ENCODE results near the gene EMILIN1. TPM values are rescaled to one million over a fixed set of nuclear protein-coding genes. Genes with fewer than 3 reads are reported as not detected.

The EMILIN1 gene
- total RNA-seq, 1 donor, result 137 TPM

DNA sequence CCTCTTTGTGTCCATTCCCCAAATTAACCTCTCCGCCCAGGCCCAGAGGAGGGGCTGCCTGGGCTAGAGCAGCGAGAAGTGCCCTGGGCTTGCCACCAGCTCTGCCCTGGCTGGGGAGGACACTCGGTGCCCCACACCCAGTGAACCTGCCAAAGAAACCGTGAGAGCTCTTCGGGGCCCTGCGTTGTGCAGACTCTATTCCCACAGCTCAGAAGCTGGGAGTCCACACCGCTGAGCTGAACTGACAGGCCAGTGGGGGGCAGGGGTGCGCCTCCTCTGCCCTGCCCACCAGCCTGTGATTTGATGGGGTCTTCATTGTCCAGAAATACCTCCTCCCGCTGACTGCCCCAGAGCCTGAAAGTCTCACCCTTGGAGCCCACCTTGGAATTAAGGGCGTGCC lies 21.6 kb downstream of the EMILIN1 start:
- Histone ChIP-seq H3K27ac (ENCODE audit: low read depth, low read length) (no peak overlapping the region), H4K20me1 (ENCODE audit: insufficient read depth, low read length) (no peaks in the 10 kb centered on the region), H3K4me1 (ENCODE audit: insufficient read depth, low read length) (peaks cover 5% of the 10 kb centered on the region), H2AFZ (ENCODE audit: low read length) (no peak overlapping the region), H3K79me2 (ENCODE audit: insufficient read depth, low read length) (no peaks in the 10 kb centered on the region), H3K36me3 (ENCODE audit: insufficient read depth, low read length) (no peaks in the 10 kb centered on the region), H3K4me3 (ENCODE audit: insufficient read depth, low read length) (no peak overlapping the region), H3K27me3 (ENCODE audit: insufficient read depth, low read length) (peaks cover 2% of the 10 kb centered on the region), H3K4me2 (ENCODE audit: insufficient read depth, low read length) (no peak overlapping the region), H3K9me3 (ENCODE audit: low read depth, low read length) (no peaks in the 10 kb centered on the region)
- TF ChIP-seq, protein P1, sequence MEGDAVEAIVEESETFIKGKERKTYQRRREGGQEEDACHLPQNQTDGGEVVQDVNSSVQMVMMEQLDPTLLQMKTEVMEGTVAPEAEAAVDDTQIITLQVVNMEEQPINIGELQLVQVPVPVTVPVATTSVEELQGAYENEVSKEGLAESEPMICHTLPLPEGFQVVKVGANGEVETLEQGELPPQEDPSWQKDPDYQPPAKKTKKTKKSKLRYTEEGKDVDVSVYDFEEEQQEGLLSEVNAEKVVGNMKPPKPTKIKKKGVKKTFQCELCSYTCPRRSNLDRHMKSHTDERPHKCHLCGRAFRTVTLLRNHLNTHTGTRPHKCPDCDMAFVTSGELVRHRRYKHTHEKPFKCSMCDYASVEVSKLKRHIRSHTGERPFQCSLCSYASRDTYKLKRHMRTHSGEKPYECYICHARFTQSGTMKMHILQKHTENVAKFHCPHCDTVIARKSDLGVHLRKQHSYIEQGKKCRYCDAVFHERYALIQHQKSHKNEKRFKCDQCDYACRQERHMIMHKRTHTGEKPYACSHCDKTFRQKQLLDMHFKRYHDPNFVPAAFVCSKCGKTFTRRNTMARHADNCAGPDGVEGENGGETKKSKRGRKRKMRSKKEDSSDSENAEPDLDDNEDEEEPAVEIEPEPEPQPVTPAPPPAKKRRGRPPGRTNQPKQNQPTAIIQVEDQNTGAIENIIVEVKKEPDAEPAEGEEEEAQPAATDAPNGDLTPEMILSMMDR (IDR thresholded peaks at IDR 0.05; ENCODE audit: extremely low read depth, low read depth, low read length), result no peak
- peak; percentile 67 for DNase-seq (ENCODE audit: insufficient read length, low spot score, missing footprints)

DNA sequence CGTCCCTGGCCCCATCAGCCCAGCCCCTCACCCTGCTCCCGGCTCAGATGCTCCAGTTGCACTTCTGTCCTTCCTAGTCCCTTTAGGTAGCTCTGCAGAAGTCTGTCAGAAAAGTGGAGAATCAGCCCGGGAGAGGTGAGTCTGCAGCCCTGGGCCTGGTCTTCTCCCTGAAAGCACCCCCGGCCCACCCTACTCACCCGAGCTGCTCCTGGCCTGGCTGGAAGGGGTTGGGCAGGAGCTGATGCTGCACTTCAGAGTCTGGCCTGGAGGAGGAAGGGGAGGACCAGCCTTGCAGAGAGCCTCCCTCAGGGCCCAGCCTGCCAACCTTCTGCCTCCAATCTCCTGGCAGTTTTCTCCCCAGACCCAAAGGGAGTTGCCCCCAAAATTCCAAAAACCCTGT lies 23.9 kb downstream of the EMILIN1 start:
- peak; percentile 19 for DNase-seq (ENCODE audit: insufficient read length, low spot score, missing footprints)
- Histone ChIP-seq H3K79me2 (ENCODE audit: insufficient read depth, low read length) (no peaks in the 10 kb centered on the region), H3K4me1 (ENCODE audit: insufficient read depth, low read length) (no peaks in the 10 kb centered on the region), H3K4me3 (ENCODE audit: insufficient read depth, low read length) (no peak overlapping the region), H3K27ac (ENCODE audit: low read depth, low read length) (no peak overlapping the region), H3K4me2 (ENCODE audit: insufficient read depth, low read length) (no peak overlapping the region), H4K20me1 (ENCODE audit: insufficient read depth, low read length) (no peaks in the 10 kb centered on the region), H3K9me3 (ENCODE audit: low read depth, low read length) (no peaks in the 10 kb centered on the region), H3K27me3 (ENCODE audit: insufficient read depth, low read length) (peaks cover 4% of the 10 kb centered on the region), H2AFZ (ENCODE audit: low read length) (no peak overlapping the region), H3K36me3 (ENCODE audit: insufficient read depth, low read length) (no peaks in the 10 kb centered on the region)
- TF ChIP-seq, protein P1 (IDR thresholded peaks at IDR 0.05; ENCODE audit: extremely low read depth, low read depth, low read length), result no peak

DNA sequence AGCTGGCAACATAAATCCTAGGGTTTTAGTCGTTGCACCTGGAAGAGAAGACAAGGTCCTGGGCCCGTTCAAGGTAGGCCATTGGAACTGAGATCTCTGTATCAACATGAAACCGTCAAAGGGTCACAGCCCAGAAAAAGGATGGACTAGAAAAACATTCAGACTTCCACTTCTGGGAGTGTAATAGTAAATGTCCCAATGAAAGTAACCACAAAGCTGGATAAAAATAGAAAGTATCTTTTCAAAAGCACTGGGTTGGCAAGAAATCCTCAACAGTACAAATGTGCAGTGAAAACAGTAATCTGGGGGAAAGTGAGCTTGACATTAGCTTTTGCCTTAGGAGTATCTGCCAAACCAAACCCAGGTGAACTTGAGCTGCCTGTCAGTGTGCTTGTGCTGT lies 27.6 kb downstream of the EMILIN1 start:
- no peaks in the 10 kb centered on the region for H3K4me1 ChIP-seq (ENCODE audit: insufficient read depth, low read length)
- H3K4me3 ChIP-seq (ENCODE audit: insufficient read depth, low read length), result no peak overlapping the region
- DNase-seq (ENCODE audit: insufficient read length, low spot score, missing footprints), result peak; percentile 71
- no peaks in the 10 kb centered on the region for H3K79me2 ChIP-seq (ENCODE audit: insufficient read depth, low read length)
- no peaks in the 10 kb centered on the region for H3K9me3 ChIP-seq (ENCODE audit: low read depth, low read length)
- TF ChIP-seq, protein P1 (IDR thresholded peaks at IDR 0.05; ENCODE audit: extremely low read depth, low read depth, low read length), result no peak
- no peak overlapping the region for H2AFZ ChIP-seq (ENCODE audit: low read length)
- H4K20me1 ChIP-seq (ENCODE audit: insufficient read depth, low read length), result no peaks in the 10 kb centered on the region
- H3K4me2 ChIP-seq (ENCODE audit: insufficient read depth, low read length), result no peak overlapping the region
- H3K27me3 ChIP-seq (ENCODE audit: insufficient read depth, low read length), result peaks cover 4% of the 10 kb centered on the region
- H3K36me3 ChIP-seq (ENCODE audit: insufficient read depth, low read length), result no peaks in the 10 kb centered on the region
- H3K27ac ChIP-seq (ENCODE audit: low read depth, low read length), result no peak overlapping the region

DNA sequence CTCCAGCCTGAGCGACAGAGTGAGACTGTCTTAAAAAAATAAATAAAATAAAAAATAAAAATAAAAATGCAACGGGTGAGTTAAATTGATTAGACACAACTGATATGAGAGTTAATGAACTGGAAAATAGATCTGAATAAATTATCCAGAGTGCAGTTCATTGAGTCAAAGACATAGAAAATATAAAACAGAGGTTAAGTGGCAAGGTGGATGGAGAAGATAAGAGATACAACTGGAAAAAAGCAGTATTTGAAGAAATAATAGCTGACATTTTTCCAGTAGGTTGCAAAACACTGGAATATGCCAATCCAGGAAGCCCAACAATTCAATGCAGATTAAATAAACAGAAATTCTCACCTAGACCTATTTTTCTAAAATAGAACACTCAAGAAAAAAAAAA lies 29.8 kb downstream of the EMILIN1 start:
- DNase-seq (ENCODE audit: insufficient read length, low spot score, missing footprints), result no peak
- TF ChIP-seq, protein P1 (IDR thresholded peaks at IDR 0.05; ENCODE audit: extremely low read depth, low read depth, low read length), result no peak
- Histone ChIP-seq H3K27ac (ENCODE audit: low read depth, low read length) (no peak overlapping the region), H3K4me2 (ENCODE audit: insufficient read depth, low read length) (no peak overlapping the region), H3K27me3 (ENCODE audit: insufficient read depth, low read length) (peaks cover 4% of the 10 kb centered on the region), H2AFZ (ENCODE audit: low read length) (no peak overlapping the region), H3K79me2 (ENCODE audit: insufficient read depth, low read length) (no peaks in the 10 kb centered on the region), H3K4me3 (ENCODE audit: insufficient read depth, low read length) (no peak overlapping the region), H4K20me1 (ENCODE audit: insufficient read depth, low read length) (no peaks in the 10 kb centered on the region), H3K36me3 (ENCODE audit: insufficient read depth, low read length) (no peaks in the 10 kb centered on the region), H3K4me1 (ENCODE audit: insufficient read depth, low read length) (no peaks in the 10 kb centered on the region), H3K9me3 (ENCODE audit: low read depth, low read length) (no peaks in the 10 kb centered on the region)

Data from osteoblast (primary cell).